GM23338 (cell line): Measurements from ENCODE around the gene KCTD15.

Experiments used
- CTCF ChIP-seq, 2 experiments: fragments of 200-600 bp in 1 of 2; sonication (generic) in 1 of 2; conservative IDR thresholded peaks; 2 replicates each; pipeline versions ENCODE4 v1.5.1 to v1.6.1; 2016 to 2017; ENCODE audit warnings: antibody characterized with exemption in 2 of 2, low read depth in 2 of 2, mild to moderate bottlenecking in 2 of 2, moderate library complexity in 1 of 2
- EZH2 ChIP-seq: fragments of 200-600 bp; sonication (generic); IDR thresholded peaks from one replicate; pipeline ENCODE4 v1.8.0; 2017; ENCODE audit warnings: antibody characterized with exemption, mild to moderate bottlenecking, low read depth; ENCODE audit not compliant: unreplicated experiment
- REST ChIP-seq: IDR thresholded peaks from one replicate; pipeline ENCODE4 v1.6.1; 2018; ENCODE audit warnings: antibody characterized with exemption; ENCODE audit not compliant: unreplicated experiment

GRCh38 chr19:33810821-33811220, 14.2 kb downstream of the KCTD15 start:
- no peak for TF ChIP-seq REST
- TF ChIP-seq CTCF (conservative IDR thresholded peaks at IDR 0.05; ENCODE audit: low read depth in 2 of 2) = no peak
- TF ChIP-seq EZH2 = no peak
